ENCODE results near the gene MTRFR. TPM values are rescaled to one million over a fixed set of nuclear protein-coding genes. Genes with fewer than 3 reads are reported as not detected.

MTRFR gene
- total and polyA plus RNA-seq, 2 donors (not counting 1 experiment from before 2014, with no cell fraction given), result 18.7 to 45.5 TPM

DNA sequence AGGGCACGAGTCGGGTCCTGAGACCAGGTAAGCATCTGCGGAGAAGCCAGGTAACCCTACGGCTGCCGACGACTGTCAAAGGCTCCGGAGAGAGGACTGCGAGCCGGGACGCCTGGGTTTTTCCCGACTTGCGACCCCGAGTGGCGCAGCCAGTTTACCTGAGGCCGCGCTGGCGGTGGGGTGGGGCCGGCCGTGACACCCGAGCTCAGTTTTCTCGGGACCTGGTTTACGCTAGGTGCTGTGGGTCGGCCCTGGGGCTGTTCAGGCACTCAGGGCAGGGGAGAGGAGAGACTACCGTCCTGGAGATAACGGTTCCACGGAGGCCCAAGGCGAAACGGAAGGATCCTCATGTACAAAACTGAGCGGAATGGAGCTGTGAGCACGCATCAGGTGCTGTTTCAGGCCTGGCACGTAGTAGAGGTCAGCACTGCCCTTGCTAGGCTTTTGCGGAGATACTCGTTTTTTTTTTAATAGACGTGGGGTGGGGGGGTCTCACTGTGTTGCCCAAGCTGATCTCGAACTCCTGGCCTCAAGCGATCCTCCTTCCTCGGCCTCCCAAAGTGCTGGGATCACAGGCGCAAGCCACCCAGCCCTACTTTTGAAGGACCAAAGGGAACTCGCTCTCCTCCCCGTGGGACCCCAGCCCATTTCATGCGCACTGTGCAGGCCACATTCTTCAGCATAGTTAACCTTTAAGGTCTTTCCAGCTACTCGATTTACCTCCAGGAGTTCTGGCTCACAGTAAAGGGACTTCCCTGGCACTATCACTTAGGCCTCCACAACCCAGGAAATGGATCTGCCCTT lies 471 bp downstream of the MTRFR start:
- WGBS (ENCODE audit: insufficient coverage), result 8% methylated on average over 41 of the region's 42 CpGs
- H2AFZ ChIP-seq (ENCODE audit: insufficient read depth, low read depth, low read length, poor library complexity, severe bottlenecking), result peak overlapping the region; percentile 91
- H3K27me3 ChIP-seq (replicated peaks in 1 of 4; ENCODE audit: control extremely low read depth in 1 of 4, control insufficient read depth in 3 of 4, insufficient read depth in 4 of 4, low read length in 3 of 4), result no peaks in the 10 kb centered on the region
- ChIA-PET CTCF (interaction anchor here (0.6 to 4.2 kb wide), 10 partner anchors 11 to 373 kb away, joined by 3 to 31 read pairs (median 3); no protein-coding TSS in a partner anchor), POLR2A (interaction anchor here (0.7 to 2.3 kb wide), 12 partner anchors 14 to 733 kb away, joined by 3 to 26 read pairs (median 5); partner anchors contain the start of genes ABCB9, KMT5A, OGFOD2 and SBNO1)
- no peaks in the 10 kb centered on the region for H3K27me3 Mint-ChIP-seq
- ATAC-seq (ENCODE audit: low read depth) (peak; percentile 7), DNase-seq (peak; percentile 40)
- H3K9me3 ChIP-seq (ENCODE audit: control extremely low read depth in 1 of 3, control insufficient read depth in 2 of 3, insufficient read depth in 1 of 3, low read length in 2 of 3), result no peaks in the 10 kb centered on the region
- no peaks in the 10 kb centered on the region for H3K9me3 Mint-ChIP-seq (ENCODE audit: insufficient read depth)
- peak overlapping the region; percentile 75 to 99 (median 96) for H3K4me3 ChIP-seq (ENCODE audit: control extremely low read depth in 1 of 5, extremely low read depth in 1 of 5, insufficient read depth in 1 of 5, low read depth in 2 of 5, low read length in 4 of 5)
- H3K27ac ChIP-seq (ENCODE audit: low read length in 2 of 2), result peak overlapping the region; percentile 84 to 93
- H3K4me3 Mint-ChIP-seq, result peak overlapping the region; percentile 92
- peak overlapping the region; percentile 95 for H3K27ac Mint-ChIP-seq
- intact Hi-C loops (cut with micrococcal nuclease), result loop anchor here (1.0 to 5.0 kb wide), 7 partner anchors 83 to 739 kb away; partner anchors contain the start of genes CCDC92, KMT5A, PITPNM2 and ZNF664
- H3K4me1 Mint-ChIP-seq, result peaks cover 69% of the 10 kb centered on the region
- H3K4me1 ChIP-seq (ENCODE audit: control insufficient read depth in 2 of 2, insufficient read depth in 2 of 2, low read length in 2 of 2), result peaks cover 60 to 66% of the 10 kb centered on the region in 2 donors
- H4K20me1 ChIP-seq (ENCODE audit: control insufficient read depth, insufficient read depth, low read length, poor library complexity, severe bottlenecking), result peaks cover 30% of the 10 kb centered on the region
- peaks cover 0 to 6% of the 10 kb centered on the region in 2 experiments for H3K36me3 ChIP-seq (replicated peaks in 1 of 2; ENCODE audit: control extremely low read depth in 1 of 2, control insufficient read depth in 1 of 2, extremely low read depth in 1 of 2, insufficient read depth in 2 of 2, low read length in 1 of 2)
- H3K79me2 ChIP-seq (ENCODE audit: control insufficient read depth, insufficient read depth, low read length), result peaks cover 71% of the 10 kb centered on the region
- peak overlapping the region; percentile 89 for H3K9ac ChIP-seq (ENCODE audit: low read length)
- peak overlapping the region; percentile 82 for H3K4me2 ChIP-seq (replicated peaks; ENCODE audit: low read depth, low read length, poor library complexity, severe bottlenecking)
- no peak for TF ChIP-seq EZH2 (IDR thresholded peaks at IDR 0.05; ENCODE audit: borderline replicate concordance, insufficient read depth, low read depth, low read length, poor library complexity, severe bottlenecking)
- no peak for TF ChIP-seq CTCF (IDR thresholded peaks at IDR 0.05)

Measured in B cell (primary cell).